ENCODE results near the gene P4HA3.

Gene P4HA3

GRCh38 chr11:74233683-74234082, 77.8 kb downstream of the P4HA3 start:
- ATAC-seq = no peak
- no peak for TF ChIP-seq ZC3H10 (CRISPR knock-in tag; IDR thresholded peaks at IDR 0.05)
- TF ChIP-seq ZFP30 (CRISPR knock-in tag; IDR thresholded peaks at IDR 0.05) = no peak
- no peak for TF ChIP-seq CSRNP3 (CRISPR knock-in tag; IDR thresholded peaks at IDR 0.05)
- TF ChIP-seq ZNF8 (CRISPR knock-in tag; IDR thresholded peaks at IDR 0.05) = no peak
- TF ChIP-seq SNAI2 (CRISPR knock-in tag; IDR thresholded peaks at IDR 0.05) = no peak
- no peak for TF ChIP-seq BACH2 (CRISPR knock-in tag; IDR thresholded peaks at IDR 0.05; ENCODE audit: borderline replicate concordance)
- no peak for TF ChIP-seq ARNTL (CRISPR knock-in tag; IDR thresholded peaks at IDR 0.05; ENCODE audit: borderline replicate concordance, low read depth)
- TF ChIP-seq CSDC2 (CRISPR knock-in tag; IDR thresholded peaks at IDR 0.05) = no peak
- TF ChIP-seq OSR1 (CRISPR knock-in tag; IDR thresholded peaks at IDR 0.05) = no peak
- TF ChIP-seq CREB5 (CRISPR knock-in tag; IDR thresholded peaks at IDR 0.05; ENCODE audit: low read depth) = no peak
- no peak for TF ChIP-seq TCF4 (CRISPR knock-in tag; IDR thresholded peaks at IDR 0.05; ENCODE audit: borderline replicate concordance)
- TF ChIP-seq GLIS3 (CRISPR knock-in tag; IDR thresholded peaks at IDR 0.05) = no peak
- no peak for TF ChIP-seq ISL1 (CRISPR knock-in tag; IDR thresholded peaks at IDR 0.05)

- no peak for TF ChIP-seq ZC3H10 (CRISPR knock-in tag; IDR thresholded peaks at IDR 0.05)
- no peak for TF ChIP-seq ESRRG (CRISPR knock-in tag; IDR thresholded peaks at IDR 0.05)
- no peak for TF ChIP-seq GLIS3 (CRISPR knock-in tag; IDR thresholded peaks at IDR 0.05)
- TF ChIP-seq ZFP3 (CRISPR knock-in tag; IDR thresholded peaks at IDR 0.05) = no peak
- TF ChIP-seq BACH2 (CRISPR knock-in tag; IDR thresholded peaks at IDR 0.05; ENCODE audit: borderline replicate concordance) = no peak
- TF ChIP-seq ISL1 (CRISPR knock-in tag; IDR thresholded peaks at IDR 0.05) = no peak
- no peak for TF ChIP-seq POU6F1 (CRISPR knock-in tag; IDR thresholded peaks at IDR 0.05; ENCODE audit: borderline replicate concordance, low read depth)
- no peak for TF ChIP-seq ZNF565 (CRISPR knock-in tag; conservative IDR thresholded peaks at IDR 0.05; ENCODE audit: low read depth)
- TF ChIP-seq CREB5 (CRISPR knock-in tag; IDR thresholded peaks at IDR 0.05; ENCODE audit: low read depth) = no peak
- TF ChIP-seq ZNF70 (CRISPR knock-in tag; IDR thresholded peaks at IDR 0.05) = no peak
- TF ChIP-seq RARB (CRISPR knock-in tag; IDR thresholded peaks at IDR 0.05) = no peak
- TF ChIP-seq OSR1 (CRISPR knock-in tag; IDR thresholded peaks at IDR 0.05) = no peak
- TF ChIP-seq CSDC2 (CRISPR knock-in tag; IDR thresholded peaks at IDR 0.05) = no peak
Measured at GRCh38 chr11:74232311-74232950, 79.0 kb downstream of the P4HA3 start.

GRCh38 chr11:74226907-74227306, 84.5 kb downstream of the P4HA3 start:
- ATAC-seq = no peak
- TF ChIP-seq ZC3H10 (CRISPR knock-in tag; IDR thresholded peaks at IDR 0.05) = no peak
- TF ChIP-seq TOX (CRISPR knock-in tag; IDR thresholded peaks at IDR 0.05; ENCODE audit: borderline replicate concordance) = no peak
- no peak for TF ChIP-seq GLIS3 (CRISPR knock-in tag; IDR thresholded peaks at IDR 0.05)
- no peak for TF ChIP-seq TCF4 (CRISPR knock-in tag; IDR thresholded peaks at IDR 0.05; ENCODE audit: borderline replicate concordance)
- TF ChIP-seq ESRRG (CRISPR knock-in tag; IDR thresholded peaks at IDR 0.05) = no peak
- no peak for TF ChIP-seq ISL1 (CRISPR knock-in tag; IDR thresholded peaks at IDR 0.05)
- no peak for TF ChIP-seq CREB5 (CRISPR knock-in tag; IDR thresholded peaks at IDR 0.05; ENCODE audit: low read depth)
- TF ChIP-seq BACH2 (CRISPR knock-in tag; IDR thresholded peaks at IDR 0.05; ENCODE audit: borderline replicate concordance) = no peak
- no peak for TF ChIP-seq TSHZ2 (CRISPR knock-in tag; IDR thresholded peaks at IDR 0.05)
- no peak for TF ChIP-seq POU6F1 (CRISPR knock-in tag; IDR thresholded peaks at IDR 0.05; ENCODE audit: borderline replicate concordance, low read depth)
- TF ChIP-seq OSR1 (CRISPR knock-in tag; IDR thresholded peaks at IDR 0.05) = no peak
- no peak for TF ChIP-seq PATZ1 (CRISPR knock-in tag; IDR thresholded peaks at IDR 0.05; ENCODE audit: borderline replicate concordance)
- no peak for TF ChIP-seq ARNTL (CRISPR knock-in tag; IDR thresholded peaks at IDR 0.05; ENCODE audit: borderline replicate concordance, low read depth)
- no peak for TF ChIP-seq ZNF8 (CRISPR knock-in tag; IDR thresholded peaks at IDR 0.05)

More at GRCh38 chr11:74232311-74232950, 79.0 kb downstream of the P4HA3 start:
- no peak for ATAC-seq
